HEK293 (cell line): ENCODE measurements around the gene FBH1.

Experiments
- BCL11B ChIP-seq: fragments of 450-650 bp; formaldehyde crosslinking; IDR thresholded peaks from 2 replicates; pipeline ENCODE4 v1.5.1; 2016; ENCODE audit warnings: low read depth, missing biosample characterization, missing genetic modification characterization
- EGR2 ChIP-seq: fragments of 450-650 bp; formaldehyde crosslinking; IDR thresholded peaks from 2 replicates; pipeline ENCODE4 v1.5.1; 2016; ENCODE audit warnings: low read depth, missing biosample characterization, missing genetic modification characterization
- GFI1B ChIP-seq: fragments of 450-650 bp; formaldehyde crosslinking; IDR thresholded peaks from 2 replicates; pipeline ENCODE4 v1.5.1; 2016; ENCODE audit warnings: missing biosample characterization, missing genetic modification characterization
- GLI4 ChIP-seq: fragments of 450-650 bp; formaldehyde crosslinking; IDR thresholded peaks from 2 replicates; pipeline ENCODE4 v1.5.1; 2016; ENCODE audit warnings: missing biosample characterization, missing genetic modification characterization
- GLIS1 ChIP-seq: fragments of 450-650 bp; formaldehyde crosslinking; IDR thresholded peaks from 2 replicates; pipeline ENCODE4 v1.5.1; 2016; ENCODE audit warnings: missing biosample characterization, missing genetic modification characterization
- GLIS2 ChIP-seq: fragments of 450-650 bp; formaldehyde crosslinking; IDR thresholded peaks from 2 replicates; pipeline ENCODE4 v1.5.1; 2016; ENCODE audit warnings: missing biosample characterization, missing genetic modification characterization
- HOXC10 ChIP-seq: sonication (generic); formaldehyde crosslinking; IDR thresholded peaks from 2 replicates; pipeline ENCODE4 v1.8.1; 2023; ENCODE audit warnings: mild to moderate bottlenecking, missing genetic modification reagents
- TRIM28 ChIP-seq: IDR thresholded peaks from 2 replicates; pipeline ENCODE4 v1.6.1; 2011; ENCODE audit warnings: low read length, control low read depth, borderline replicate concordance
- ZBTB11 ChIP-seq: fragments of 450-650 bp; formaldehyde crosslinking; conservative IDR thresholded peaks from 2 replicates; pipeline ENCODE4 v1.5.1; 2016; ENCODE audit warnings: low read depth, missing biosample characterization, missing genetic modification characterization
- ZBTB8A ChIP-seq: fragments of 450-650 bp; formaldehyde crosslinking; IDR thresholded peaks from 2 replicates; pipeline ENCODE4 v1.5.1; 2016; ENCODE audit warnings: missing biosample characterization, missing genetic modification characterization
- ZNF114 ChIP-seq: fragments of 450-650 bp; formaldehyde crosslinking; IDR thresholded peaks from 2 replicates; pipeline ENCODE4 v1.5.0; 2017; ENCODE audit warnings: missing biosample characterization, missing genetic modification characterization
- ZNF140 ChIP-seq: fragments of 450-650 bp; formaldehyde crosslinking; IDR thresholded peaks from 2 replicates; pipeline ENCODE4 v1.5.1; 2016; ENCODE audit warnings: missing biosample characterization, missing genetic modification characterization
- ZNF239 ChIP-seq: fragments of 450-650 bp; formaldehyde crosslinking; IDR thresholded peaks from 2 replicates; pipeline ENCODE4 v1.5.1; 2016; ENCODE audit warnings: missing biosample characterization, missing genetic modification characterization
- ZNF274 ChIP-seq, 2 experiments: fragments of 200-500 bp in 1 of 2; fragments of 450-650 bp in 1 of 2; sonication (Bioruptor generic) in 1 of 2; formaldehyde crosslinking in 1 of 2; IDR thresholded peaks; 2 replicates each; pipeline versions ENCODE4 v1.5.1 to v1.6.1; 2014 to 2016; ENCODE audit warnings: borderline replicate concordance in 1 of 2, inconsistent platforms in 1 of 2, low read length in 1 of 2, missing biosample characterization in 1 of 2, missing genetic modification characterization in 1 of 2
- ZNF280C ChIP-seq: fragments of 450-650 bp; formaldehyde crosslinking; IDR thresholded peaks from 2 replicates; pipeline ENCODE4 v1.5.1; 2016; ENCODE audit warnings: missing biosample characterization, missing genetic modification characterization
- ZNF311 ChIP-seq: fragments of 450-650 bp; formaldehyde crosslinking; IDR thresholded peaks from 2 replicates; pipeline ENCODE4 v1.5.1; 2017; ENCODE audit warnings: missing biosample characterization, missing genetic modification characterization, borderline replicate concordance
- ZNF366 ChIP-seq: fragments of 450-650 bp; formaldehyde crosslinking; conservative IDR thresholded peaks from 2 replicates; pipeline ENCODE4 v1.5.1; 2016; ENCODE audit warnings: missing biosample characterization, missing genetic modification characterization
- ZNF394 ChIP-seq: fragments of 450-650 bp; formaldehyde crosslinking; IDR thresholded peaks from 2 replicates; pipeline ENCODE4 v1.5.1; 2016; ENCODE audit warnings: missing biosample characterization, missing genetic modification characterization, mild to moderate bottlenecking, moderate library complexity, borderline replicate concordance
- ZNF48 ChIP-seq: fragments of 450-650 bp; formaldehyde crosslinking; IDR thresholded peaks from 2 replicates; pipeline ENCODE4 v1.5.1; 2016; ENCODE audit warnings: missing biosample characterization, missing genetic modification characterization
- ZNF501 ChIP-seq: fragments of 450-650 bp; formaldehyde crosslinking; IDR thresholded peaks from 2 replicates; pipeline ENCODE4 v1.5.1; 2016; ENCODE audit warnings: missing biosample characterization, missing genetic modification characterization
- ZNF600 ChIP-seq: fragments of 450-650 bp; formaldehyde crosslinking; IDR thresholded peaks from 2 replicates; pipeline ENCODE4 v1.5.1; 2016; ENCODE audit warnings: missing biosample characterization, missing genetic modification characterization
- ZNF623 ChIP-seq: fragments of 450-650 bp; formaldehyde crosslinking; IDR thresholded peaks from 2 replicates; pipeline ENCODE4 v1.5.1; 2016; ENCODE audit warnings: missing biosample characterization, missing genetic modification characterization
- ZNF629 ChIP-seq: fragments of 450-650 bp; formaldehyde crosslinking; IDR thresholded peaks from 2 replicates; pipeline ENCODE4 v1.5.1; 2017; ENCODE audit warnings: missing biosample characterization, missing genetic modification characterization
- ZNF645 ChIP-seq: fragments of 450-650 bp; formaldehyde crosslinking; IDR thresholded peaks from 2 replicates; pipeline ENCODE4; 2016; ENCODE audit warnings: missing biosample characterization, missing genetic modification characterization
- ZNF670 ChIP-seq: fragments of 450-650 bp; formaldehyde crosslinking; IDR thresholded peaks from 2 replicates; pipeline ENCODE4 v1.5.1; 2016; ENCODE audit warnings: missing biosample characterization, missing genetic modification characterization, low read depth
- ZNF677 ChIP-seq: fragments of 450-650 bp; IDR thresholded peaks from 2 replicates; pipeline ENCODE4 v1.5.0; 2018; ENCODE audit warnings: missing biosample characterization, mild to moderate bottlenecking, missing genetic modification characterization, moderate library complexity
- ZNF692 ChIP-seq: fragments of 450-650 bp; formaldehyde crosslinking; IDR thresholded peaks from 2 replicates; pipeline ENCODE4 v1.5.1; 2016; ENCODE audit warnings: missing biosample characterization, missing genetic modification characterization
- ZNF701 ChIP-seq: fragments of 450-650 bp; formaldehyde crosslinking; IDR thresholded peaks from 2 replicates; pipeline ENCODE4 v1.5.1; 2016; ENCODE audit warnings: missing biosample characterization, missing genetic modification characterization
- ZNF707 ChIP-seq: fragments of 450-650 bp; formaldehyde crosslinking; IDR thresholded peaks from 2 replicates; pipeline ENCODE4 v1.5.1; 2016; ENCODE audit warnings: missing biosample characterization, missing genetic modification characterization
- ZNF747 ChIP-seq: fragments of 450-650 bp; formaldehyde crosslinking; IDR thresholded peaks from 2 replicates; pipeline ENCODE4 v1.5.1; 2016; ENCODE audit warnings: missing biosample characterization, missing genetic modification characterization
- ZNF830 ChIP-seq: fragments of 450-650 bp; IDR thresholded peaks from 2 replicates; pipeline ENCODE4 v1.5.0; 2018; ENCODE audit warnings: missing biosample characterization, missing genetic modification characterization, low read depth, mild to moderate bottlenecking, moderate library complexity
- ZSCAN23 ChIP-seq: fragments of 450-650 bp; formaldehyde crosslinking; IDR thresholded peaks from 2 replicates; pipeline ENCODE4 v1.5.1; 2016; ENCODE audit warnings: missing biosample characterization, missing genetic modification characterization
- ZXDB ChIP-seq: fragments of 450-650 bp; formaldehyde crosslinking; IDR thresholded peaks from 2 replicates; pipeline ENCODE4 v1.5.1; 2016; ENCODE audit warnings: missing biosample characterization, missing genetic modification characterization

FBH1 gene

GRCh38 chr10:5977471-5978229 lies 87.6 kb downstream of the FBH1 start, which contains the start of gene IL15RA (continued):
- TF ChIP-seq GLIS2 (peak; percentile 83), ZNF701 (no peak), ZNF366 (tag by site-specific recombination) (no peak), ZSCAN23 (no peak), ZNF707 (tag by site-specific recombination) (no peak), ZNF600 (peak; percentile 92), ZNF670 (tag by site-specific recombination) (no peak), ZNF645 (tag by site-specific recombination) (no peak), ZNF140 (no peak), ZNF280C (tag by site-specific recombination) (no peak), HOXC10 (peak; percentile 52; the same call in 1 of the 2 replicates), BCL11B (tag by site-specific recombination) (peak; percentile 83), ZNF830 (no peak), ZNF48 (tag by site-specific recombination) (no peak), ZNF692 (tag by site-specific recombination) (peak; percentile 61; the same call in 1 of the 2 replicates), ZNF394 (tag by site-specific recombination) (peak; percentile 78; the same call in 1 of the 2 replicates), ZNF501 (tag by site-specific recombination) (peak; percentile 86), ZBTB8A (tag by site-specific recombination) (peak; percentile 85), GFI1B (tag by site-specific recombination) (no peak; the same call in 1 of the 2 replicates), ZNF677 (tag by site-specific recombination) (no peak), ZXDB (peak; percentile 49), EGR2 (tag by site-specific recombination) (no peak), ZNF114 (tag by site-specific recombination) (no peak), ZNF239 (tag by site-specific recombination) (no peak), ZNF629 (tag by site-specific recombination) (0 out of 2 replicates have a peak, but pooled peaks have one; percentile 51), ZBTB11 (tag by site-specific recombination) (peak; percentile 60), GLIS1 (tag by site-specific recombination) (peak; percentile 62), ZNF623 (tag by site-specific recombination) (0 out of 2 replicates have a peak, but pooled peaks have one; percentile 9), GLI4 (tag by site-specific recombination) (no peak), ZNF747 (no peak), ZNF274 (IDR thresholded peaks at IDR 0.05; ENCODE audit: low read length) (no peak), ZNF274 (tag by site-specific recombination; IDR thresholded peaks at IDR 0.05; ENCODE audit: borderline replicate concordance) (no peak), ZNF311 (tag by site-specific recombination) (no peak), TRIM28 (no peak)
